GM10248 (cell line): ENCODE measurements around the gene GYPA.
A peak's percentile ranks its signal among the peaks of the same experiment; 100 is the strongest.
"Not testable (repeated sequence)": the region's sequence is repeated elsewhere in the genome, so short reads cannot be mapped to it uniquely, and the experiment has no call there.

Experiments
- CTCF ChIA-PET: fragments of 300-600 bp; sonication (Branson Sonifier 250); formaldehyde crosslinking; extraction: SDS; loops from one replicate; lab custom pipeline; 2021; ENCODE audit warnings: antibody characterized with exemption; lab: Yijun Ruan, JAX
- POLR2A ChIA-PET: fragments of 350-650 bp; sonication (Branson Sonifier 250); formaldehyde crosslinking; extraction: SDS; loops from one replicate; lab custom pipeline; 2020; ENCODE audit warnings: antibody characterized with exemption; lab: Yijun Ruan, JAX
- DNase-seq: peaks from one replicate; pipeline ENCODE4 v3.0.0; 2012; ENCODE audit errors: extremely low spot score
- TF ChIP-seq, protein P1 (sequence below): IDR thresholded peaks from 2 replicates; pipeline ENCODE4 v1.5.1; 2012; ENCODE audit warnings: mild to moderate bottlenecking, low read depth; ENCODE audit errors: extremely low read depth, missing control alignments, control extremely low read depth

Gene GYPA

DNA sequence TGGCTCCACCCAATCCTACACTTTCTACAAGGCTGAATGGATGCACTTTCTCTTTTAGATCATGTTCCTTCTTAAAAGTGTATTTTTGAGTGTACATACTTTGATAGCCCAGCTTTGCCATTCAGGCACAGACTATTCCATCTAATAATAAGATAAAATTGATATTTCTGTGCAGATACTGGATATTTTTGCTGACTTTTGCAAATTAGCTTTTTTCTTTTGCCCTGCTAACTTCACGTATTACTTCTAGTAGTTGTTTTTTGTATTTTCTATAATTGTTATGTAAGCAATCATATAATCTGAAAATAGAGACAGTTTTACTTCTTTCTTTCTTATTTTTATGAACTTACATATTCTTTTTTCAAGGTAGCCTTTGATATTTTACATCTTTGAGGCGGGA is 13.5 kb upstream of the GYPA start:
- POLR2A ChIA-PET: no interaction called here
- CTCF ChIA-PET: no interaction called here
- TF ChIP-seq, protein P1, sequence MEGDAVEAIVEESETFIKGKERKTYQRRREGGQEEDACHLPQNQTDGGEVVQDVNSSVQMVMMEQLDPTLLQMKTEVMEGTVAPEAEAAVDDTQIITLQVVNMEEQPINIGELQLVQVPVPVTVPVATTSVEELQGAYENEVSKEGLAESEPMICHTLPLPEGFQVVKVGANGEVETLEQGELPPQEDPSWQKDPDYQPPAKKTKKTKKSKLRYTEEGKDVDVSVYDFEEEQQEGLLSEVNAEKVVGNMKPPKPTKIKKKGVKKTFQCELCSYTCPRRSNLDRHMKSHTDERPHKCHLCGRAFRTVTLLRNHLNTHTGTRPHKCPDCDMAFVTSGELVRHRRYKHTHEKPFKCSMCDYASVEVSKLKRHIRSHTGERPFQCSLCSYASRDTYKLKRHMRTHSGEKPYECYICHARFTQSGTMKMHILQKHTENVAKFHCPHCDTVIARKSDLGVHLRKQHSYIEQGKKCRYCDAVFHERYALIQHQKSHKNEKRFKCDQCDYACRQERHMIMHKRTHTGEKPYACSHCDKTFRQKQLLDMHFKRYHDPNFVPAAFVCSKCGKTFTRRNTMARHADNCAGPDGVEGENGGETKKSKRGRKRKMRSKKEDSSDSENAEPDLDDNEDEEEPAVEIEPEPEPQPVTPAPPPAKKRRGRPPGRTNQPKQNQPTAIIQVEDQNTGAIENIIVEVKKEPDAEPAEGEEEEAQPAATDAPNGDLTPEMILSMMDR: no peak
- no peak for DNase-seq

DNA sequence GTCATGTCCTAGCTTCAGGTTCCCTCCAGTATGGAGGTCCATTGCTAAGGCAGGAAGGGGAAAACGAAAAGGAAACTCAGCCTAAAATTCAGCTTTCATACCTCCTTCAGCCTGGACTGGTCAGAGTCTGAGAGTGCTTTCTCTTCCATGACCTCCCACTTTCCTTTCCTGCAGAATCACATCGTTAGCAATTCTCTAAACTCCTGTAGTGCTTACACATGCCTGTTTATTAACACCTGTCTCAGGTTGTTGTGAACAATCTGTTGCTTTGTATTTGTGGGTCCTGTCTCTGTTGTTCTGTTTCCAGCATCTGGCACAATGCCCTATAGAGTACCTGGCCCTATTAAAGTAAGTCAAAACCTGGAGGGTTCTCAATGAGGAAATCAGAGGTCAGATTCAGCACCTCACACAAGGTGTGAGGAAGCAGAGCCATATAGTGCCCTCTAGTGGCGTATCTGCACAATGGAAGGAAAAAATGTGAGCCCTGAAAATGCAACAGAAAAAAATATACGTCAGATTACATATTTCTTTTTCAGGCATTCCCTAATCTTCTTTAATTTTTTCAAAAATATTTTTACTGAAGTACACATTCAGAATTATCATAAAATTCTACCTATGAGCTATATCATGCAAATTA is 2.3 kb upstream of the GYPA start:
- DNase-seq, CTCF ChIA-PET, POLR2A ChIA-PET: not testable (repeated sequence)
- TF ChIP-seq, protein P1: peak; percentile 80

DNA sequence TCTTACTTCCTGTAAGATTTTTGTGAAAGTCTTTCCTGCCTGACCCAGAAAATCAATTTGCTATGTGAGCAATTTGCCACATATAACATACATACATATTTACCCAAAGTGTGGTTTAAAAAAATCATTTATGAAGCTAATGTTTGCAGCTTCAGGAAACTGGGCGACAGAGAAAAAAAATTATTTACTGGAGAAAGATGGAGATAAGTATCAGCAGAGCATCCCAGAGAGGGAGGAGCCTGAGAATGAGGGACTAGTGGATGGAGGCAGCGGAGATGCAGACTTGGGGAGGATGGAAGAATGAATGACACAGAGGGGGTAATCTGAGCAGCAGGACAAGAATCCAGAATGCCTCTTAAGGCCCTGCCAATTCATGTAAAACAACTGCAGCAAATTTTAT is 975 bp upstream of the GYPA start:
- TF ChIP-seq, protein P1: no peak
- no peak for DNase-seq
- ChIA-PET POLR2A (no interaction called here), CTCF (no interaction called here)

DNA sequence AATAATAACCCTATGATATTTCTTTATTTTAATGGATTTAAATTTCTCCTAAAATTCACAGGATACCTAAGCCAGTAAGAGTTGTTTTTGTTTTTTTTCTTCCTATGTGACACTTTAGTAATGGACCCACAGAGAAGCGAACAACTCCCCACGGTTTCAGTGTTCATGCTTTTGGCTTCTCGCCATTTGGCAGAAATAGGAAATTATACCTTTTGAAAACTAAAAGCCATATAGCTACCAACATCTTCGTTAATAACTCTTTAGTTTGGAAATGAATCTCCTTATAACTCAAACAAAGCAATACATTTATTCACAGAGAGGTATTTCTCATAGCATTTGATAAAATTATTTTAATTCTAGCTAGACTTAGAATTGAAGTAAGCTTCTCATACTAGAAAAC is 527 bp downstream of the GYPA start:
- CTCF ChIA-PET, DNase-seq, POLR2A ChIA-PET: not testable (repeated sequence)

DNA sequence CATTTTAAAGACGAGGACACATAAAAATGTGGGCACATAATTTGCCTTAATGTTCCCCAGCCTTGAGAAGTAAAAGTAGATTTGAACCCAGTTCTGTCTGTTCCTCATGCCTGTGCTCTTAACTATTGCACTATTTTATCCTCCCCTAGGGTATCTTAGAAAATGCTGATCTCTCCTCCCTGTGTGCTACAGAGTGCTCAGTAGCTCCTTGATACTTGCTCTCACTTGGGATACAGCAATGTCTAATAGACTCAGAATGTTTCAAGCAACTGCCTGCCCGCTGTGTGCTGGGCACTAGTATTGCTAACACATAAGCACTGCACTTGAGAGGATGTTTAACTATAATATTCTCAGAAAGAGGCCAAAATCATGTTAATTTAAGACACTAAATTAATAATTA is 971 bp downstream of the GYPA start:
- DNase-seq, POLR2A ChIA-PET, CTCF ChIA-PET: not testable (repeated sequence)

DNA sequence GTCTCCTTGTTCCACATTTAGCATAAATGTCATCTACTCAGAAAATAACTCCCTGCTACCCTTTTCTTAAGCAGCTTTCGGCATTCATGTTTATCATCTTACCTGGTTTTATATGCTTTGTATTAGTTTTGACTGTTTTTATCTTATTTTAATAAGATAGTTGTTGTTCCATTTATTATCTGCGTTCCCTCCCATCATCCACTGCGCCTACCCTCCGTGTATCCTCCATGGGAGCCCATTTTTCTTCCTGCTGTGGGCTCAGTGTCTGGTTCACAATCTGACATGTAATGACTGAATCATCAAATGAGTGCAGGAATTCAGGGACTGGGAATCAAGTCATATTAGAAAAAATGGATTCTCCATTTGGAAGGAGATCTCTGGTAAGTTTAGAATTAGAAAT is 2.3 kb downstream of the GYPA start:
- POLR2A ChIA-PET, CTCF ChIA-PET, DNase-seq: not testable (repeated sequence)

DNA sequence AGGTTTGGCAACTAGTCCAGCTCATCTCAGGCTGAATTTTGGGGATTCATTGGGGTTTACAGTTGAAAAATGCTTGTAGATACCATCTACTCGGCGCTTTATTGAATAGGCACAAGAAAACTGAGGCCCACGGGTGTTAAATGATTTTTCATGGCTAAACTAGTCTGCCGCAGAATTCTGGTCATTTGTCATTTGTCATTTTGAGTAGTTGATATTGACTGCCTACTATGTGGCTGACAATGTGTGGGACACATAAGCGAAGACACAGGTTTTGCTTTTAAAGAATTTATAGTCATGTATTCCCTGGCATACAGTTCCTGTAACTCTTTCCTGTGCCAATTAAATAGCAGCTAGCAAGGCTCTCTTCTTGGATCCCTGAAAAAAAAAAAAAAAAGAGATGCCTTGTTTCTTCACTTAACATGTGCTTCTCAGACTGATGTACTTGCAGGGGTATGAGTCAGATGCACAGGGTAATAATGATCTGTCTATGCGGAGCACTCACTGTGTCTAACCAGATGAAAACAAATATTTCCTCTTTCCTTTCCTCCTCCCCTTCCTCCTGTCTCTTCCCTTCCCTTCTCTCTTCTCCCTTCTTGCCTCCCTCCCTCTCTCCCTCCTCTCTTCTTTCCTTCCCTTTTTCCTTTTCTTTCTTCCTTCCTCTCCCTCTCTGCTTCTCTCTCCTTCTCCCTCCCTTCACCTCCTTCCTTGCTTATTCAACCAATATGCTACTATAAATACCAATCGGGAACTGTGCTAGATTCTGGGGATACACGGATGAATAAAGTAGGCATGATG is 3.2 kb downstream of the GYPA start:
- DNase-seq, CTCF ChIA-PET, POLR2A ChIA-PET: not testable (repeated sequence)

DNA sequence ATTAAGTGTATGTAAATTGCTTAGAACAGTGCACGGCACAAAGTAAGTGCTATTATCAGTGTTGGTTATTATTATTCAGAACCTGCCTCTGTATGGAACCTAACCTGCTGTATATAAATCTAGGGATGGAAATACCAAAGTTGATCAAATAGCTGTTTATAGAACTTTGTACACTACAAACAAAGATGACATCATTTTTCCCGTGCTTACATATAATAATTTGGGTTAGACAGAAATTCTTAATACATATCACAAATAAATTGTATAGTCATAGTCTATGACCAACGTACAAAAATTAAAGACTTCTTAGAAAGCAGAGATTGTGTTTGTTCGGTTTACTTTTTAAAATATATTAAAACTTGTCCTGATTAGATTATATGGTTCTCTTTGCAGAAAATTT is 4.3 kb downstream of the GYPA start:
- DNase-seq, POLR2A ChIA-PET, CTCF ChIA-PET: not testable (repeated sequence)

DNA sequence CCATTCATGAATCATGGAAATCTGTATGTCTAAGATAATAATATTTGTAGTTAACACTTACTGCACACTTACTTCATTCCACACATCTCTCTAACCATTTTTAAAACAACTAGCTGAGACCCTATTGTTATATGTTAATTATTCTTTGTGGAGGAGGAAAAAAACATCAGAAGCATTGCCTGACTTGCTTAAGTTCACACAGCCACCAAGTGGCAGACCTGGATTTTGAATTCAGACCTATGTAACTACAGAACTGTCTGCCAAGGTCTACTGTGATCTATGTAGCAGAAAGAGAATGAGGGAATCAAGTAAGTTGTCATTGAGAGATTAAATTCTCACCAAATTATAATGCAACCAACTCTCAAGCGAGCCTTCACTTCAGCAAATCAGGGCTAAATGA is 10.4 kb downstream of the GYPA start:
- POLR2A ChIA-PET, DNase-seq, CTCF ChIA-PET: not testable (repeated sequence)

DNA sequence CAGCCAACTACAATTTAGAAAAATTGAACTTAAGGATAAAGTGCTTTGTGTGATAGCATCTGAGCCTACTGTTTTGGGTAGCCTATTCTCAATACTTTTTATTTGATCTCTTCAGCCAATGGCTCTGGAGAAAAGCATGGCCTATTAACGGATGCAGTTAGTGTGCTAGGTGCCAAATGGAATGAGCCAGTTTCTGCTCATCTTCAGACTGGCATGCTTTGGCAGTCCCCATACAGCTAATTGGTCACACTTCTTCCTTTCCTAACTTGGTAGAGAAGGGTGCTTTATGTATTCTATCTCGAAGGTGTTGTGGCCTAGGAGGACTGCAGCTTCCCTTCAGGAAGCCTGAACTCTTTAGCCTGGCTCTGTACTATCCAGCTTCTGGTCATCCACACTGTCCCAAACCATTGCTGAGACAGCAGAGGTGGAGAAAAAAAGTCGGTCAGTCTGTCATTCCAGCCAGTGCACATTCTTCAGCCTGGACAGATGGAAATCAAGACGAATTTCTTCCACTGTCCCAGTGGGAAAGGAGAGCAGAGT is 11.1 kb downstream of the GYPA start:
- POLR2A ChIA-PET, CTCF ChIA-PET, DNase-seq: not testable (repeated sequence)

DNA sequence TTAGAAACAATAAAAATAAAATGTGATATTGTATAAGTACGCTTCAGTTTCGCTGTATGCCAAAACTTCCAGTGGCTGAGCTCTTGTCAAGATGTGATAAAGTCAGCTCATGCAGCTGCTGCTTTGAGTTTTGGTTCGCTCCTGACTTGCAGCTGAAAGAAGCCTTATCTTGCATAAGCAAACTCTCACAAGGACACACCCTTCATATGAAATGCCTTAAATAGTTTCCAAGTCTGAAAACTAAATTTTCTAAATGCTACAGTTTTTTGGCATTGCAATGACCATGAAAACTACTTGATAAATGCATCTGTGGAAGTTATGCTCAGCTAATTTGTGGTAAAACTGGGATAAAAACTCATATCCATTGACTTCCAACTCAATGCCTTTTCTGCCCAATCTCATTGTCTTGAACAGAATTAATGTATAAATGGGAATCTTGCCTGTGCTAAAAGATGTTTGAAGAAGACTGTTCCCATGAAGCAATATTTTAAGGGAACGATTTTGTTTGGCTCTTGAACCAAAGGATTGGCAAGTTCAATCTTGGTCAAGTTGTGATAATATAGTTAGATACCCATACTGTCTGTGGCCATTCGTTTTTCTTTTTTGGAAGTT is 11.7 kb downstream of the GYPA start:
- POLR2A ChIA-PET, DNase-seq, CTCF ChIA-PET: not testable (repeated sequence)

DNA sequence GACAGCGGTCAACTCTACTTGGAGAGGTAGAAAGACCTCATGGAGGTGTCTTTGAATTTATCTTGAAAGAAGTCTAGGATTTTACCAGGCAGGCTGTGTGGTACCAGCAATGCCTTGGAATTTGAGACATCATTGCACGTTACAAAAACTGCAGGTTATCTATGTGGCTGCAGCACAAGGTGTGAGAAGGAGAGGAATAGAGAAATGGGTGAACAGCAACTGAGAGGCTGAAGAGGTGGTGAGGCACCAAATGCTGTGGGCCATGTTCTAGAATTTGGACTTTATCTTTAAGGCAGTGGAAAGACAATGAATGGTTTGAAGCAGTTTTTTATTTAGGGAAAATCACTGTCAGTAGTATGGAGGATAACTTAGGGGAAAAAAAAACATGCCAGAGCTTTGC is 15.4 kb downstream of the GYPA start:
- POLR2A ChIA-PET, DNase-seq, CTCF ChIA-PET: not testable (repeated sequence)

DNA sequence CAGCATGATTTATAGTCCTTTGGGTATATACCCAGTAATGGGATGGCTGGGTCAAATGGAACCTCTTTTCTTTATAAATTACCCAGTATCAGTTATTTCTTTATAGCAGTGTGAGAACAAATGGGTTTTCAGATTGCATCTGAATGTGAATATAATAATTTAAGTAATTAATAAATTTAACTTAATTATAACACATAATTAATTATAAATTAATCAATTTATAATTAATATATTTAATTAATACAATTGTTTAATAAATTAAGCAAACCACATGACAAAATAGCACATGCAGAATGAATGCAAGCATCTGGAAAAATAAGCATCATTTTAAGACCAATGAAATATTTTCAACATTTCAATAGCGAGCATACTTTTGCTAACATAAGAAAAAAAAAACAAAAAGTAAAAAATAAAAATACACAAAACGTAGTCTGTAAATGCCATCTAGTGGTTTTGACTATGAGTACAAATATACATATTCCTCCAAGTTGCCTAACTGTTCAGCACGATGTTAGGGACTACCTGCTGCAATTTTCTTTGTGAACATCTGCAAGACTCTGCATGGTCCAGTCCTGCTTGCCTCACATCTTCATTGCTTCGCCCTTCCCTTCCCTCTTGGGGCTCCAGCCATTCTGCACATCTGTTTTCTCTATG is 16.4 kb downstream of the GYPA start:
- CTCF ChIA-PET, POLR2A ChIA-PET, DNase-seq: not testable (repeated sequence)

DNA sequence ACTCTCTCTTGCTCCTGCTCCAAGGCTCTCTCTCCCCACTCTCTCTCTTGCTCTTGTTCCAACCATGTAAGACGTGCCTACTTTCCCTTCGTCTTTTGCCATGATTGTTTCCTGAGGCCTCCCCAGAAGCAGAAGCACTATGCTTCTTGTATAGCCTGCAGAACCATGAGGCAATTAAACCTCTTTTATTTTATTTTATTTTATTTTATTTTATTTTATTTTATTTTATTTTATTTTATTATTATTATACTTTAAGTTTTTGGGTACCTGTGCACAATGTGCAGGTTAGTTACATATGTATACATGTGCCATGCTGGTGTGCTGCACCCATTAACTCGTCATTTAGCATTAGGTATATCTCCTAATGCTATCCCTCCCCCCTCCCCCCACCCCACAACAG is 17.2 kb downstream of the GYPA start:
- CTCF ChIA-PET, DNase-seq, POLR2A ChIA-PET: not testable (repeated sequence)
